Measurements from ENCODE around the gene TRABD.

DNA sequence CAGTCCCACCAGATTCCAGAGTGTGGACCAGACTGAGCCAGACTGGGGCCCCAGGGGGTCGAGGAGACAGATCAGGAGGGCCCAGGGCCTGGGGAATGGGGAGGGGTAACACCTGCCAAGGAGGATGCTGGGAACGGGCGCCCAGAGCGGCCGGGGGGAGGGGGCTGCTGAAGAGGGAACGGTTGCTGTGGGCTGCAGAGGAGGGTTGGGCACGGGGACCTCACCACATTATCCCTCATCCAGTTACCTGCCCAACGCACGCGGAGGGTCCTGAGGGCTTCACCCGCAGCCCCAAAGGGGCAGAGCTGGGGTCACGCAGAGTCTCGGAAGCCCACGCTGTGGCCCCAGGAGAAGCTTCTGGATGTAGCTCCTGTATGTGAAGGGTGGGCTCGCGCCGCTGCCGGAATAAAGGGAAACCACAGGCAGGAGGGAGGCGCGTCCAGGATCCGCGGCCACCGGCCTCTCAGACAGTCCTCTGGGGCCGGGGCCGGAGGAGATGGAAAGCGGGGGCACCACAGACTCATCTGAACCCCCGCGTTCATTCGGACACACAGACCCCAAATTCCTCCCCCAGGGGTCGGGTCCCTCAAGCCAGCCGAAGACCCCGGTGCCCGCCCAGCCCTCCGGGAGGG, 14.2 kb downstream of the TRABD start:
- no peak for TF ChIP-seq CTCF (conservative IDR thresholded peaks at IDR 0.05)
- TF ChIP-seq ZFX (IDR thresholded peaks at IDR 0.05): no peak

Data from C4-2B (cell line).